GM19467 (cell line): Measurements from ENCODE around the gene ZNF598.

ENCODE experiments used
- ATAC-seq: cut with Tn5 transposase; IDR thresholded peaks from one replicate; pipeline ENCODE4 v1.9.1; 2021; ENCODE audit warnings: mild to moderate bottlenecking, moderate library complexity; ENCODE audit not compliant: unreplicated experiment

Gene ZNF598

GRCh38 chr16:2009791-2010510 lies at the start of gene ZNF598:
Gene ZNF598, minus strand, starts transcription at chr16:2009821.
- peak; percentile 78 for ATAC-seq

DNA sequence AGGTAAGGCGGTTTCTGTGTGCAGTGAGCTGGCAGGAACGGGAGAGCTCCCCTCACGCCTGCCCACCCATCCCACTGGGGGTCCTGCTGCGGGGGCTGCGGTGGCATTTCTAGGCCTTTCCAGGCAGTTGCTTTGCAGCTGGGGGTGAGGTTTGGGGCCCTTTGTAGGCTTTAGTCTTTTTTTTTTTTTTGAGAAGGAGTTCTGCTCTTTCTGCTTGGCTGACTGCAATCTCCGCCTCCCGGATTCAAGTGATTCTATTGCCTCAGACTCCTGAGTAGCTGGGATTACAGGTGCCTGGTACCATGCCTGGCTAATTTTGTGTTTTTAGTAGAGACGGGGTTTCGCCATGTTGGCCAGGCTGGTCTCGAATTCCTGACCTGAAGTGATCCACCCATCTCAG lies 49.3 kb upstream of the ZNF598 start:
- ATAC-seq = no peak

DNA sequence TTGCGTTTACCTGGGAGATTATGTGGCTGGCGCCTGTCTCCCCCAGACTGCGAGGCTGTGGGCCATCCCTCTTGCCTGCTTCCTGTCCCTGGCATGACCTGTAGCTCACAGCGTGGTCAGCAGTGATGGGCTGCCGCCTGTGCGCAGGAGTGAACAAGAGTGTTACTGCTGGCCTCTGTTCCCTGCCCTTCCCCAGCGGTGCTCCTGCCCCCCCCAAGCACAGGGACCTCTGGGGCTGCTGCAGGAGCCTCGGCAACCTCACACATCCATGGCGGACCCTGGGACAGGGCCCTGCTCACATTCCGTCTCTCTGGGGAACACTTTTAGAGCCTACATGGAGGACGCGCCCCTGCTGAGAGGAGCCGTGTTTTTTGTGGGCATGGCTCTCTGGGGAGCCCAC lies 48.8 kb upstream of the ZNF598 start:
- no peak for ATAC-seq

DNA sequence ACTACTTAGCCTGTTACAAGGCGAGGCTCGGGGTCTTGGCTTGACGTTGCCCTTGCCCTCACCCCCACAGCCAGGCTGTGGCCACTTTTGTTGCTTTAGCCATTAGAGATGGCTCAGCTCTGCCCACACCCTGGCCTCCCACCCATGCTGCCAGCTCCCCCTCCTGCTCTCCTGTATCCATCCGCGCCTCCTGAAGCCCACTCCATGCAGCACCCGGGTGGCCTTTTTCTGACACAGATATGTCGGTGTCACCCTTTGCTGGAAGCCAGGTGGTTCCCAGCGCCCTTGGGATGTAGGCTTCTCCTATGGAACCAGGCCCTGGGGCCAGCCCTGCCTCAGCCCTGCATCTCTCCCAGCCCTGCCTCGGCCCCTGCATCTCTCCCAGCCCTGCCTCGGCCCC lies 47.8 kb upstream of the ZNF598 start:
- no peak for ATAC-seq

DNA sequence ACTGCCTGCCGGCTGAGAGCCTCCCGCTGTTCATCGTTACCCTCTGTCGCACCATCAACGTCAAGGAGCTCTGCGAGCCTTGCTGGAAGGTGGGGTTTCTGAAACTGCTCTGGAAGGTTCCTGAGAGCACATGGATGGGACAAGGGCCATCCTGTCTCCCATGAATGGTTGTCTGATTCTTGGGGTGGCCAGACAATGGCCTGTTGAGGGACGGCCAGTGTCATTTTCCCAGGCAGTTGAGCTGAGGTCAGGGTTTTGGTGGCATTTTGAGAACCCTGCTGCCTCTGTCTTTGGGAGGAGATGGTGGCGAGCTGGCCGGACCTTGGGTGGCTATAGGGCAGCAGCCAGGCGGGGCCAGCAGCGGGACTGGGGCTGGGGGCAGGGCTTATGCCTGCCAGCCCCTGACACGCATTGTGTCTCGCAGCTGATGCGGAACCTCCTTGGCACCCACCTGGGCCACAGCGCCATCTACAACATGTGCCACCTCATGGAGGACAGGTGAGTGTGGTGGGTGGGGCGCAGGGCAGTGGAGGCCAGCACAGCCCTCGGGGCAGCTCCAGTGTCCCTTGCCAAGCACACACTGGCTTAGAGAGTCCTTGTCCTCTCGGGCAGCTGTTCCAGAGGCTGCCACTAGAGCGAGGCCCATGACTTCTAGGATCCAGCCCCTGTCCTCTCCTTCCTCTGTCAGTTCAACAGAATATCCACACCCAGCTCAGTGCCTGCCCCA lies 47.2 kb upstream of the ZNF598 start:
- no peak for ATAC-seq

DNA sequence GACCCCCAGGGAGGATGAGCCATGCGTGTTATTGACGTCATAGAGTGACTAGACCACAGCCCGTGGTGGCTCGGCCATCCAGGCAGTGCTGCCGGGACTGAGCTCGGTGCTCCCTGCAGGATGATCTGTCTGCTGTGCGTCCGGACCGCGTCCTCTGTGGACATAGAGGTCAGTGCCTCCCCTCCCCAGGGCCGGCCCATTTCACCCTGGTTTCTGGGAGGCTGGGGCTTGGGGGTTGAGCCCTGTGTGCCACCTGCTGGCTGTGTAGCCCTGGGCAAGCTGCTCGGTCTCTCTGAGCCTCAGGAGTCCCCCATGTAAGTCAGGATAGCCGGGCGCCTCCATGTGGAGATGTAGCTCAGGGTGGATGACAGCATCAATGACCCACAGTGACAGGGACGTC lies 46.5 kb upstream of the ZNF598 start:
- no peak for ATAC-seq

DNA sequence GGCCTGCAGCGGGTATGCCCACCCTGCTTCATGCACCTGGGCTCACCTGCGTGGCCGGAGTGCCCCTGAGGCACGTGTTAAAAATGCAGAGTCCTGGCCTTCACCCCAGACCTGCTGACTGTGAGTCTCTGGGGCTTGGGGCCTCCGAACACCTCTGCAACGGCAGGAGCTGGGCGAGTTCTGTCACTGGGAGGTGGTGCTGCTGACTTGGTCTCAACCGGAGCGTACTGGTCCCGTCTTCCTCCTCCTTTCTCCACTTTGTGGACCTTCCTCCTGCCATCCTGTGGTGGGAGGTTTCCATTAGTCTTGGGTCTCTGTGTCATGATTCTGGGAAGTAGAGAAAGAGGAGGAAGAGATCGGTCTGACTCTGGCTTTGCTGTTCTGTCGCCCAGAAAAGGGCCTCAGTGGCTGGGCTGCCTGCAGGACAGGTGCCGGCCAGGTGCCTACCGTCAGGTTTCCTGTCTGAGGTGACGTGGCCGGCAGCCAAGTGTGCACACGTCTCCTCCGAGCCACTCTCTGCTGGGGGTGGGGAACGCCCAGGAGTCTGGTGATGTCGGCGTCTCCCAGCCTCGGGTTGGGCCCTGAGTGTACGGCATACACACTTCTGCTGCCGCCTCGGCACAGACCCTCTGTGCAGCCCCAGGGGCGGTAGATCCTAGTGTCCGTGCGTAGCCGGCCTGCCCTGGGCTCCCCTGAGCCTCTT lies 45.1 kb upstream of the ZNF598 start:
- no peak for ATAC-seq

GRCh38 chr16:2053897-2054296 lies 44.3 kb upstream of the ZNF598 start:
- no peak for ATAC-seq

- no peak for ATAC-seq
Observed at GRCh38 chr16:2053211-2053610, 43.6 kb upstream of the ZNF598 start.

DNA sequence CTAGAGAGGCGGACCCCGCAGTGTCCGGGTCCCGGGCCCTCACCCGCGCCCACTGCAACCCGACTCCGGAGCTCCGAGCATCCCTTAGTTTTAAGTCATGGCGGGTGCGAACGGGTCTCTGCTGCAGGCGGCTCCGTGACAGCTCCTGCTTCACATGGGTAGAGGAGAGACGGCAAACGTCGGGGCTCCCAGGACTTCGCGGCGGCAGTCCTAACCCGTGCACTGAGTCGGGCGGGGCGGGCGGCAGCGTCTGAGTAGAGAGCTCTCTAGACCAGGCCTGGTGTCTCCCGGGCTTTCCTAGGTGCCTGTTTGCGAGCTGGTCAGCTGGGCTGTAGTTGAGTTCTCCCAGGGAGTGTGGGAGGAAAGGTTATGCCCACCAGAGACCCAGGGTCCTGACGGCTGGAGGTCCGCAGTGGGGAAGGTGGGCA lies 38.5 kb upstream of the ZNF598 start:
- no peak for ATAC-seq

- ATAC-seq = peak; percentile 83
Observed at GRCh38 chr16:2047330-2048115, 37.9 kb upstream of the ZNF598 start, which contains the start of the genes NTHL1 and TSC2. Gene NTHL1, minus strand, starts transcription at chr16:2047834. Its CDS starts 11 bp downstream, at chr16:2047823. Gene TSC2, plus strand, starts transcription at chr16:2047985. Its CDS starts 631 bp downstream, at chr16:2048616.

DNA sequence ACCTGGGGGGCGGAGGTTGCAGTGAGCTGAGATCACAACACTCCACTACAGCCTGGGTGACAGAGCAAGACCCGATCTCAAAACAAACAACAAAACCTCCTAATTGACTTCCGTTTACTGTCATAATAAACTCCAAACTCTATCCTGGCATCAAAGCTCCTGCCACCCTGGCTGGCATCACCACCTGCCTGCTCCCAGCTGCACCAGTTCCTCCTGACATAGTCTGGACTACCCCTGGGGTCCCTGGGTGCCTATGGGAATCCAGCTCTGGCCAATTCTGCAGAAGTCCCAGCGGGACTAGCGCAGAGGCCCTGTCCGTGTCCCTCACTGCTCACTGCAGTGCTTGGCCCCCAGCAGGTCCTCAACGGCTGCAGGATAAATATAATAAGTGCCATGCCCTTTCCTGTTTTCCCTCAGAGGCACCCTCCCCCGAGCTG lies 37.3 kb upstream of the ZNF598 start:
- ATAC-seq = no peak

GRCh38 chr16:2045965-2046892 lies 36.6 kb upstream of the ZNF598 start:
- ATAC-seq = no peak

DNA sequence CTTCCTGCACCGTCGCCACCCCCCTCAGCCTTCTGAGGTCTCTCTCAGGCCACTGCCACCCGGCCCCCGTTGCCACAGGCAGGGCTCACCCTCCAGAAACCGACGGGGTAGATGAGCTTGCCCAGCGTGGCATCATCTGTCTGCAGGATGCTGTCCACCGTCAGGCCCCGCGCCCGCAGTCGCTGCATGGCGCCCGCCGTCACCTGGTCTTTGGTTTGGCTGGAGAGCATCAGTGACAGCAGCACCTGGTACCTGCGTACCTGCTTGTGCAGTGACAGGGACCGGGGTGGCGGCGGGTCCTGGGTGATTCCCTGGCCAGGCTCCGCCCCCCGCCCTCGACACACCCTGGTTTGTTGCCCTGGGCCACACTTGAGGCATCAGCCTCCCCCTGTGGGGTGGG lies 34.9 kb upstream of the ZNF598 start:
- ATAC-seq = no peak

- no peak for ATAC-seq
Observed at GRCh38 chr16:2043667-2044451, 34.2 kb upstream of the ZNF598 start.

DNA sequence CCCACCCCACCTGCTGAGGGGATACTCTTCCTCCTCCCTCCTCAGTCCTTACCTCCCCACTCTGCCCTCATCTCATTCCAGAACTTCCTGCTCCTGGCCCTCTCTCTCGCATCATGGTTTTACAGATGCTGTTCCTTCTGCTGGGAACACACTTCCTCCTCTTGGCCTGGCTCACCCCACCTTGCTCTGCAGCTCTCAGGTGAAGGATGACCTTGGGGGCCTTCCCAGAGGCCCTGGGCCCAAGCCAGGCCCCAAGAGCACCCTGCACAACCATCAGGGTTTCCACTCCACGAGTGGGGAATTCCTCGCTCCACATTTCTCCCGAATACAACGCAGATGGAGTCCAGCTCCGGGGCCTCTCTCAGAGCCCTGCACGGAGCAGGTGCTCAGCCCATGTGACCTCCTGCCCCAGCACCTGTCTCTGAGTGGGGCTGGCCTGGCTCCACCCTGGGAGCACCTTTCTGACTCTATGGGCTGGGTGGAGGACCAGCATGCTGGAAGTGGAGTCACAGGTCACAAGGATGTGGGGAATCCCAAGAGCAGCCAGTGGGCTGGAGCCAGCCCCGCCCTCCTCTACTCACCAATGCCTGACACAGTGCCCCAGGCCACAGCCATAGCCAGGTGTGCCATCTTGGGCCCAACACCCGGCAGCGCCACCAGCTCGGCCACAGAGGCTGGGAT lies 33.5 kb upstream of the ZNF598 start:
- no peak for ATAC-seq

DNA sequence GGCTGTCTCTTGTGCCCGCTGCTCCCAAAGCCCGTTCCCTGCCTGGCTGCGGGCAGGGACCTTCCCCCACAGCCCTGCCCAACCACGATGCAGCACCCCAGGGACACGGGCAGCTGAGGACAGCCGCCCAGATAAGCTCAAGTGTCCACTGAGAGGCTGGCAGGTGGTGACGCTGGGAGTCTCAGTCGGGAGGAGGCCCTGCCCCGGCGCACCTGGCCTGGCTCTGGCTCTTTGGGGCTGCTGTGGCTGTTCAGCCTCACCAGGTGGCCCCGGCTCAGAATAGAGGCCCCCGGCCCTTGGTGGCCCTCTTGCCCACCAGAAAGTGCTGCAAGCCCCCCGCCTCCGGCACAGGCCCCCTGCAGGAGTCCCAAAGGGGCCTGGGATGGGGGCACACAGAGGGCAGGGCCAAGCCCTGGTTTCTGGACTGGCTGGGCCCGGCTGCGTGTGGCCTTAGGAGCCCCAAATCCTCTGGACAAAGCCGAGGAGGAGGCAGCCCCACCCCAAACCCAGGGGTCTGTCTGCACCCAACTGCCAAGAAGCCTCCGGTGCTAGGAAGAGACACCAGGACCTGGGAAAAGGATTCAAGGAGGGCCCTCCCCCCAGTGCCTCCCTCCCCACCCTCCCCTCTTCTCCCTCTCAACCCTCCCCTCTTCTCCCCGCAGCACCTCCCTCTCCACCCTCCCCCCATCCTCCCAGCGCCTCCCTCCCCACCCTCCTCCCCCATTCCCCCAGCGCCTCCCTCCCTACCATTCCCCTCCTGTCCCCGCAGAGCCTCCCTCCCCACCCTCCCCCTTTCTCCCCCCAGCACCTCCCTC lies 32.8 kb upstream of the ZNF598 start:
- ATAC-seq = no peak
